ENCODE data around the gene VSTM4. TPM values are rescaled to one million over a fixed set of nuclear protein-coding genes. Genes with fewer than 3 reads are reported as not detected.

VSTM4 gene
- total RNA-seq, 1 experiment from 2014 or later: 0.29 TPM

- DNase-seq (ENCODE audit: low spot score): no peak
Observed at GRCh38 chr10:49008505-49009198, 106.7 kb downstream of the VSTM4 start.

GRCh38 chr10:49008091-49008490 lies 107.2 kb downstream of the VSTM4 start:
- no peak for DNase-seq (ENCODE audit: low spot score)

- DNase-seq (ENCODE audit: low spot score): no peak
Observed at GRCh38 chr10:49007129-49007528, 108.2 kb downstream of the VSTM4 start.

GRCh38 chr10:49005270-49005669 lies 110.1 kb downstream of the VSTM4 start:
- no peak for DNase-seq (ENCODE audit: low spot score)

- DNase-seq (ENCODE audit: low spot score): no peak
Observed at GRCh38 chr10:49001870-49002672, 113.3 kb downstream of the VSTM4 start.

GRCh38 chr10:49001402-49001801 lies 113.9 kb downstream of the VSTM4 start:
- no peak for DNase-seq (ENCODE audit: low spot score)

- DNase-seq (ENCODE audit: low spot score): no peak
Observed at GRCh38 chr10:49000437-49001398, 114.6 kb downstream of the VSTM4 start.

- no peak for DNase-seq (ENCODE audit: low spot score)
Observed at GRCh38 chr10:48999346-48999745, 116.0 kb downstream of the VSTM4 start.

- no peak for DNase-seq (ENCODE audit: low spot score)
Observed at GRCh38 chr10:48996329-48996728, 119.0 kb downstream of the VSTM4 start.

GRCh38 chr10:48993627-48994026 lies 121.7 kb downstream of the VSTM4 start:
- no peak for DNase-seq (ENCODE audit: low spot score)

GRCh38 chr10:48990226-48990625 lies 125.1 kb downstream of the VSTM4 start:
- no peak for DNase-seq (ENCODE audit: low spot score)

- no peak for DNase-seq (ENCODE audit: low spot score)
Observed at GRCh38 chr10:48985621-48986158, 129.6 kb downstream of the VSTM4 start.

- no peak for DNase-seq (ENCODE audit: low spot score)
Observed at GRCh38 chr10:48983648-48984351, 131.5 kb downstream of the VSTM4 start.

GRCh38 chr10:48982584-48982983 lies 132.7 kb downstream of the VSTM4 start:
- DNase-seq (ENCODE audit: low spot score): no peak

GRCh38 chr10:48981310-48981907 lies 133.9 kb downstream of the VSTM4 start:
- no peak for DNase-seq (ENCODE audit: low spot score)

- no peak for DNase-seq (ENCODE audit: low spot score)
Observed at GRCh38 chr10:48978318-48978717, 137.0 kb downstream of the VSTM4 start.

- DNase-seq (ENCODE audit: low spot score): no peak
Observed at GRCh38 chr10:48976196-48976595, 139.1 kb downstream of the VSTM4 start.

GRCh38 chr10:48974510-48975156 lies 140.7 kb downstream of the VSTM4 start:
- no peak for DNase-seq (ENCODE audit: low spot score)

GRCh38 chr10:48973065-48973464 lies 142.3 kb downstream of the VSTM4 start:
- DNase-seq (ENCODE audit: low spot score): no peak

GRCh38 chr10:48970654-48971053 lies 144.7 kb downstream of the VSTM4 start:
- no peak for DNase-seq (ENCODE audit: low spot score)

All from H4 (cell line).